ENCODE data around the gene SP8.
A peak's percentile ranks its signal among the peaks of the same experiment; 100 is the strongest.

The SP8 gene

GRCh38 chr7:20785157-20786048, 1.3 kb downstream of the SP8 start:
- no peak for TF ChIP-seq CTCF (IDR thresholded peaks at IDR 0.05)

GRCh38 chr7:20784388-20785156, 2.1 kb downstream of the SP8 start:
- peak; percentile 30; the same call in 1 of the 2 replicates for TF ChIP-seq CTCF (IDR thresholded peaks at IDR 0.05)

- no peak for TF ChIP-seq CTCF (IDR thresholded peaks at IDR 0.05)
These were observed 2.8 kb downstream of the SP8 start for GRCh38 chr7:20783700-20784387.

GRCh38 chr7:20783125-20783699, 3.5 kb downstream of the SP8 start:
- no peak for TF ChIP-seq CTCF (IDR thresholded peaks at IDR 0.05)

- no peak for TF ChIP-seq CTCF (IDR thresholded peaks at IDR 0.05)
These were observed 7.6 kb downstream of the SP8 start for GRCh38 chr7:20779041-20779440.

GRCh38 chr7:20778063-20778721, 8.5 kb downstream of the SP8 start:
- TF ChIP-seq CTCF (IDR thresholded peaks at IDR 0.05): peak; percentile 91
